Fibroblast of lung (primary cell): ENCODE data around the gene GCFC2.

Experiments used
- CTCF ChIP-seq, 2 donors: IDR thresholded peaks in 1 of 2; conservative IDR thresholded peaks in 1 of 2; 1 replicate in 1 of 2; 2 replicates in 1 of 2; pipeline ENCODE4 v1.5.1; 2011 to 2012; ENCODE audit warnings: low read length in 2 of 2, control low read depth in 1 of 2, inconsistent platforms in 1 of 2, low read depth in 1 of 2, mild to moderate bottlenecking in 1 of 2
- EZH2 ChIP-seq: IDR thresholded peaks from 2 replicates; pipeline ENCODE4 v1.5.1; 2012; ENCODE audit warnings: low read length, control low read depth, mild to moderate bottlenecking; ENCODE audit errors: missing control alignments

GRCh38 chr2:75641587-75641986 is 69.1 kb downstream of the GCFC2 start:
- TF ChIP-seq CTCF (conservative IDR thresholded peaks at IDR 0.05 in 1 of 2, IDR thresholded peaks at IDR 0.05 in 1 of 2; ENCODE audit: low read depth in 1 of 2, low read length in 2 of 2) (no peak), EZH2 (no peak)
